Astrocyte of the cerebellum (primary cell): Measurements from ENCODE around the gene UBE2E1.
"Not testable (repeated sequence)": the region's sequence is repeated elsewhere in the genome, so short reads cannot be mapped to it uniquely, and the experiment has no call there.

Experiments
- DNase-seq: peaks from one replicate; pipeline ENCODE4 v3.0.0-alpha.2; 2011; ENCODE audit warnings: low read depth
- H3K4me3 ChIP-seq: 2 replicates; pipeline ENCODE4 v1.5.1; 2011; ENCODE audit warnings: mild to moderate bottlenecking, low read depth, low read length, moderate library complexity
- CTCF ChIP-seq: IDR thresholded peaks from 2 replicates; pipeline ENCODE4 v1.5.1; 2012; ENCODE audit warnings: low read length, low read depth, moderate library complexity, mild to moderate bottlenecking; ENCODE audit errors: missing control alignments
- in situ Hi-C: cut with HindIII; loops from 2 replicates; pipeline ENCODE4 v1.10.0; 2017; ENCODE audit warnings: low sequenced_read_pairs

The UBE2E1 gene

GRCh38 chr3:23913182-23913581 is 107.4 kb downstream of the UBE2E1 start:
- no peak for DNase-seq
- H3K4me3 ChIP-seq, result no peak overlapping the region
- in situ Hi-C loops, result no loop called here
- TF ChIP-seq CTCF, result no peak

GRCh38 chr3:23913873-23914743 is 108.4 kb downstream of the UBE2E1 start:
- in situ Hi-C loops, result no loop called here
- no peak for DNase-seq
- no peak for TF ChIP-seq CTCF
- H3K4me3 ChIP-seq, result no peak overlapping the region

- in situ Hi-C loops, result no loop called here
- no peak for TF ChIP-seq CTCF
- peak; percentile 76 for DNase-seq
- peak overlapping the region; percentile 57 for H3K4me3 ChIP-seq
Measured at GRCh38 chr3:23915537-23916108, 109.9 kb downstream of the UBE2E1 start.

- DNase-seq, result no peak
- TF ChIP-seq CTCF, result no peak
- in situ Hi-C loops, result no loop called here
- H3K4me3 ChIP-seq, result peak overlapping the region; percentile 57
Measured at GRCh38 chr3:23916152-23916885, 110.6 kb downstream of the UBE2E1 start.

- peak; percentile 91 for DNase-seq
- in situ Hi-C loops, result no loop called here
- H3K4me3 ChIP-seq, result peak within 1 kb of the TSS; percentile 57
- TF ChIP-seq CTCF, result peak; percentile 46
Measured at GRCh38 chr3:23916886-23917678, 111.3 kb downstream of the UBE2E1 start, which contains the start of the genes NKIRAS1 and RPL15. Gene NKIRAS1, minus strand, starts transcription at chr3:23916990. Its CDS starts 6,086 bp downstream, at chr3:23910904. Gene RPL15, plus strand, starts transcription at chr3:23917132. Its CDS starts 728 bp downstream, at chr3:23917860.

- DNase-seq, in situ Hi-C loops: not testable (repeated sequence)
- peak overlapping the region; percentile 57 for H3K4me3 ChIP-seq
Measured at GRCh38 chr3:23917679-23918303, 112.0 kb downstream of the UBE2E1 start.

- DNase-seq, in situ Hi-C loops: not testable (repeated sequence)
- H3K4me3 ChIP-seq, result peak overlapping the region; percentile 57
Measured at GRCh38 chr3:23918331-23918730, 112.6 kb downstream of the UBE2E1 start.
